ENCODE results near the gene RINT1. TPM values are rescaled to one million over a fixed set of nuclear protein-coding genes. Genes with fewer than 3 reads are reported as not detected.

Gene RINT1
- total RNA-seq, 1 donor from 2014 or later = 8.9 TPM

Other genes starting within 250 kb of the RINT1 start
- gene SRPK2, start 143.3 kb upstream of the RINT1 start, total RNA-seq = 26.2 TPM
- gene PUS7, start 9.9 kb upstream of the RINT1 start, total RNA-seq = 17.2 TPM
- gene EFCAB10, start 49.3 kb downstream of the RINT1 start, total RNA-seq = not detected